ENCODE results near the gene IL21R.

The IL21R gene

GRCh38 chr16:27462200-27462845 is 60.3 kb downstream of the IL21R start:
- no peak for DNase-seq (ENCODE audit: low read depth)
- no peak overlapping the region for H3K4me3 ChIP-seq (ENCODE audit: low read length)

GRCh38 chr16:27462846-27463682 is 61.1 kb downstream of the IL21R start:
- TF ChIP-seq CTCF (conservative IDR thresholded peaks at IDR 0.05; ENCODE audit: low read depth, low read length) = no peak
- H3K4me3 ChIP-seq (ENCODE audit: low read length) = no peak overlapping the region
- no peak for DNase-seq (ENCODE audit: low read depth)

More at GRCh38 chr16:27462200-27462845, 60.3 kb downstream of the IL21R start:
- no peak for TF ChIP-seq CTCF (conservative IDR thresholded peaks at IDR 0.05; ENCODE audit: low read depth, low read length)

DNA sequence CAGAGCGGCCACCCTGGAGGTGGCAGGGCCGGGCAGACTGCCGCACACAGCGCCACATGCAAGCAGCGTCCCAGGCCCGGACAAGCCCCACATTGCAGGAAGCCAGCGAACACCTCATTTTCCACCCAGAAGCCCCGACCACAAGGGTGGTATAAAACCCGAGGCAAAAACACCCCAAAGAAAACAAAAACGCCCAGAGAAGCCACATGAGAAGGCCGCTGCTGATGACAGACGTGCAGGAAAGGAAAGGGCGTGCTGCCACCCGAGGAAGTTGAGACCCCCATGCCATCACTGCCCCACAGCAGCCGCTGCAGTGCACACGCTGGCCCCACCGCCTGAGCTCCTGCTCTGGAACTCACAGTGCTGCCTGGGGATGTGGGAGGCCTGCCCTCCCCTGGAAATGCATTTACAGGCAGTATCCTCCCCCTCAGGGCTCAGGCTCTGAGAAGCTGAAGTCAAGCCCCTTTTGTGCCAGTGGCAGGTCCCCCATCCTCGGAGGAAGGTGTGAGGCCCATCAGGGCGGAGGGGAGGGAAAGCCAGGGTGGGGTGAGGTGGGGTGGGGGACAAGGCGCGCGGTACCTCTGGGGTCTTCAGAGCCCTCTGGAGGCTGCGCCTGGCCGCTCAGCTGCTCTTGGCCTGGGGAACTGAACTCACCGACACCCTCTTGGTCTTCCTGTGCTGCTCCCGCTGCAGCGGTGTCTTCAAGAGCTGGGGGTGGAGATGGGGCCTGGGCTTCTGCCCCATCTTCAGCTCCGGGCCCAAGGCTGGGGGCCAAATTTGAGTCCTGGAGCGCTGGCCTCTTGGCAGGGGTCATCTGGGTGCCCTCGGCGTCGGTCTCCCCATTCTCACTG is 62.0 kb downstream of the IL21R start:
- no peak overlapping the region for H3K4me3 ChIP-seq (ENCODE audit: low read length)
- DNase-seq (ENCODE audit: low read depth) = no peak
- no peak for TF ChIP-seq CTCF (conservative IDR thresholded peaks at IDR 0.05; ENCODE audit: low read depth, low read length)

- no peak for DNase-seq (ENCODE audit: low read depth)
- H3K4me3 ChIP-seq (ENCODE audit: low read length) = no peak overlapping the region
- no peak for TF ChIP-seq CTCF (conservative IDR thresholded peaks at IDR 0.05; ENCODE audit: low read depth, low read length)
Measured at GRCh38 chr16:27464626-27465482, 62.9 kb downstream of the IL21R start.

GRCh38 chr16:27465483-27465879 is 63.5 kb downstream of the IL21R start:
- TF ChIP-seq CTCF (conservative IDR thresholded peaks at IDR 0.05; ENCODE audit: low read depth, low read length) = no peak
- no peak overlapping the region for H3K4me3 ChIP-seq (ENCODE audit: low read length)
- DNase-seq (ENCODE audit: low read depth) = no peak

GRCh38 chr16:27468941-27469531 is 67.1 kb downstream of the IL21R start:
- TF ChIP-seq CTCF (conservative IDR thresholded peaks at IDR 0.05; ENCODE audit: low read depth, low read length) = no peak

More at GRCh38 chr16:27468941-27469531, 67.1 kb downstream of the IL21R start:
- DNase-seq (ENCODE audit: low read depth) = no peak
- H3K4me3 ChIP-seq (ENCODE audit: low read length) = no peak overlapping the region
